Measurements from ENCODE around the gene PLXNA4.

The PLXNA4 gene

GRCh38 chr7:132213583-132213982, 362.7 kb downstream of the PLXNA4 start:
- no peaks in the 10 kb centered on the region for H3K9me3 Mint-ChIP-seq
- H3K27me3 Mint-ChIP-seq: no peaks in the 10 kb centered on the region
- ATAC-seq: no peak
- H3K27ac Mint-ChIP-seq: no peak overlapping the region
- H3K36me3 Mint-ChIP-seq: no peaks in the 10 kb centered on the region
- no peaks in the 10 kb centered on the region for H3K4me1 Mint-ChIP-seq
- no peak overlapping the region for H3K4me3 Mint-ChIP-seq

DNA sequence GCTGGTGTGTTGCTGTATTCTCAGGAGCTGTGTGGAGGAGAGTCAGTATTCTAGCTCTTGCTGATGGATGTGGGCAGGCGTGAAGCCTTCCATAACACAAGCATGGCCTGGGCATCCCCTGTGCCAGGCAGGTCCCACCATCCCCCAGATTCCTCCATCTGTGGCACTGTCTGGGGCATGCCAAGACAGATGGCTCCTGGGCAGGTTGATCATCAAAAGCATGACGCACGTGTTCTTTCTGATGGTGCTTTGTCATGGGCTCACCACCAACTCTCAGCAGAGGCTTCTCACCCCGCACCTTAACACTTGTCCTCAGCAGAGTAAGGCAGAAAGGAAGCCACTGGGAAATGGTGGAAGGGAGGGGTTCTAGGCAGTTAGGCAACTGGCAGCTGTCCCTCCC, 364.3 kb downstream of the PLXNA4 start:
- H3K4me1 Mint-ChIP-seq: no peaks in the 10 kb centered on the region
- H3K27ac Mint-ChIP-seq: no peak overlapping the region
- H3K9me3 Mint-ChIP-seq: no peaks in the 10 kb centered on the region
- ATAC-seq: no peak
- H3K36me3 Mint-ChIP-seq: no peaks in the 10 kb centered on the region
- H3K27me3 Mint-ChIP-seq: peaks cover 9% of the 10 kb centered on the region
- H3K4me3 Mint-ChIP-seq: no peak overlapping the region

- Mint-ChIP-seq H3K4me1 (no peaks in the 10 kb centered on the region), H3K36me3 (no peaks in the 10 kb centered on the region), H3K27ac (no peak overlapping the region), H3K4me3 (no peak overlapping the region), H3K27me3 (peaks cover 9% of the 10 kb centered on the region), H3K9me3 (no peaks in the 10 kb centered on the region)
- no peak for ATAC-seq
These were observed 365.4 kb downstream of the PLXNA4 start for GRCh38 chr7:132210821-132211220.

DNA sequence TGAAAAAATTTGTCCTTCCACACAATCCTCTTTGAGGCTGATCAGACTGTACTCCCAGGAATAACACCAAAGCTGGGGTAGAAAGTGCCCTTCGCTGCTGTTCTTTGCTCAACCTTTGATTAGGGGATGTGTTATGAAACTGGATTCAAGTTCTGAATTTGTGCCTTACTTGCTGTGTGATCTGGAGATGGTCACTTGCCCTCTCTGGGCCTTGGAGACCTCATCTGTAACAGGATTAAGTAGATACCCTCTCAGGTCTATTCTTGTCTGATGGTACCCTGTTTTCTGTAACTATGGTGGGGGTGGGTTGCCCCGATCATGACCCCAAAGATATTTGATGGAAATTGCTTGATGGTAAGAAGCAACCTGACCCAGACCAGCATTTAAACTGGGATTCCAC, 368.5 kb downstream of the PLXNA4 start:
- Mint-ChIP-seq H3K4me3 (no peak overlapping the region), H3K9me3 (no peaks in the 10 kb centered on the region), H3K27me3 (peaks cover 9% of the 10 kb centered on the region), H3K4me1 (no peaks in the 10 kb centered on the region), H3K36me3 (no peaks in the 10 kb centered on the region), H3K27ac (no peak overlapping the region)
- ATAC-seq: no peak

GRCh38 chr7:132207211-132207610, 369.1 kb downstream of the PLXNA4 start:
- H3K36me3 Mint-ChIP-seq: no peaks in the 10 kb centered on the region
- H3K9me3 Mint-ChIP-seq: no peaks in the 10 kb centered on the region
- peaks cover 9% of the 10 kb centered on the region for H3K27me3 Mint-ChIP-seq
- H3K4me3 Mint-ChIP-seq: no peak overlapping the region
- H3K27ac Mint-ChIP-seq: no peak overlapping the region
- ATAC-seq: no peak
- no peaks in the 10 kb centered on the region for H3K4me1 Mint-ChIP-seq

DNA sequence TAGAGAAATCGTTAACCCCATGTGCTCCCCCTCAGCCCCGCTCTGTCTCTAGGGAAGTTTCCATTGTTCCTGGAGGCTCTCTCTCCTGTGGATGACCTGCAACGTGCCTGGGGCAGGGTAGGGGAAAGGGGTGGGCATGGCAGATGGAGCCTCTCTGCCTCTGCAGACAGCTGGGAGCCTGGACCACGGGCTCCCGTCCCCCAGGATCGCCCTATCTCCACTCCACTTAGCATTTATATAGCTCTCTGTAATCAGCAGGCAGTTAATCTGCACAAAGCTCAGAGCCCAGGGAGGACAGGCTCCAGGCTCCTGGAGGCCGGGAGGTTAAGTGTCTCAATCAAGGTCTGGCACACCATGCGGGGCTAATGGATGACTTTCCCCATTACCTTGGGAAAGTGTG, 369.7 kb downstream of the PLXNA4 start:
- Mint-ChIP-seq H3K27ac (no peak overlapping the region), H3K4me3 (no peak overlapping the region), H3K36me3 (no peaks in the 10 kb centered on the region), H3K27me3 (peaks cover 9% of the 10 kb centered on the region), H3K4me1 (no peaks in the 10 kb centered on the region), H3K9me3 (no peaks in the 10 kb centered on the region)
- no peak for ATAC-seq

GRCh38 chr7:132205509-132205908, 370.8 kb downstream of the PLXNA4 start:
- ATAC-seq: no peak
- H3K4me3 Mint-ChIP-seq: no peak overlapping the region

GRCh38 chr7:132203021-132203420, 373.2 kb downstream of the PLXNA4 start:
- Mint-ChIP-seq H3K27ac (no peak overlapping the region), H3K4me3 (no peak overlapping the region)
- no peak for ATAC-seq

More at GRCh38 chr7:132205509-132205908, 370.8 kb downstream of the PLXNA4 start:
- Mint-ChIP-seq H3K4me1 (no peaks in the 10 kb centered on the region), H3K9me3 (no peaks in the 10 kb centered on the region), H3K36me3 (no peaks in the 10 kb centered on the region), H3K27ac (no peak overlapping the region), H3K27me3 (peaks cover 10% of the 10 kb centered on the region)

DNA sequence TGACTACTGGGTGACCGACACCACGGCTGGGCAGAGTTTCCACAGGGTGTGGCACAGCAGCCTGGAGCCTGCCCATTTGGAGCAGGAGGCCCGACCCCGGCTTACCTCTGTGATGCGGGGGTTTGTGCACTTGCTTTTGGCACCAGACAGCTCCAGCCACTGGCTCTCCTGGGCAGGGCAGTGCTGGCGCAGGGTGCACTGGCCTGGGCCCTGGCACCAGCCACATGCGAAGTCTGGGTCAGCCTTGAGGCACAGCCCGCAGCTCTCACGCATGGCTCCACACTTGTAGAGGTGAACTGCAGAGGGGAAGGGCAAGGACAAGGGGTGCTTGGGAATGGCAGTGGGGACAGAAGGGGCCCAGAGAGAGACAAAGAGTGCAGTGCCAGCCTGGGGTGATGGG, 373.7 kb downstream of the PLXNA4 start:
- no peak overlapping the region for H3K27ac Mint-ChIP-seq
- no peaks in the 10 kb centered on the region for H3K9me3 Mint-ChIP-seq
- ATAC-seq: no peak
- peaks cover 29% of the 10 kb centered on the region for H3K27me3 Mint-ChIP-seq
- H3K4me1 Mint-ChIP-seq: no peaks in the 10 kb centered on the region
- no peaks in the 10 kb centered on the region for H3K36me3 Mint-ChIP-seq
- no peak overlapping the region for H3K4me3 Mint-ChIP-seq

More at GRCh38 chr7:132203021-132203420, 373.2 kb downstream of the PLXNA4 start:
- Mint-ChIP-seq H3K9me3 (no peaks in the 10 kb centered on the region), H3K4me1 (no peaks in the 10 kb centered on the region), H3K36me3 (no peaks in the 10 kb centered on the region), H3K27me3 (peaks cover 32% of the 10 kb centered on the region)

DNA sequence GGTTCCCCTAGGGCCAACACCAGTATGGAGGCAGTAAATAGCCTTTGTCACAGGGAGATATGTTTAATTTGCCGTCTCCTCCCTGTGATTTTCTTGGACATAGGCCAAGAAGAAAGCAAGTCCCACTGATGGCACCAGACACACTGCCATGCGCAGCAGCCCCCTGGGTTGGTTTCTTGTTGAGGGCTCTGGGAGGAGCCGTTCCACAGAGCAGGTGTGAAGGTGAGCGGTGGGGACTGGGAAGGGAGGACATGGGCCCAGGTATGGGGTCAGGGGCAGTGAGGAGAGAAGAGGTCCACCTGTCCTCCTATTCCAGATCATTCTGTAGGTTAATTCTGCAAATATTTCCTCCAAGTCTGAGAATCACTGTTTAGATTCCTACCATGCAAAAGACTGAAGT, 376.1 kb downstream of the PLXNA4 start:
- H3K36me3 Mint-ChIP-seq: no peaks in the 10 kb centered on the region
- peaks cover 24% of the 10 kb centered on the region for H3K27me3 Mint-ChIP-seq
- no peak overlapping the region for H3K4me3 Mint-ChIP-seq
- no peaks in the 10 kb centered on the region for H3K9me3 Mint-ChIP-seq
- no peaks in the 10 kb centered on the region for H3K4me1 Mint-ChIP-seq
- H3K27ac Mint-ChIP-seq: no peak overlapping the region
- no peak for ATAC-seq

GRCh38 chr7:132199626-132200025, 376.6 kb downstream of the PLXNA4 start:
- Mint-ChIP-seq H3K4me3 (no peak overlapping the region), H3K36me3 (no peaks in the 10 kb centered on the region), H3K27me3 (peaks cover 24% of the 10 kb centered on the region), H3K9me3 (no peaks in the 10 kb centered on the region), H3K4me1 (no peaks in the 10 kb centered on the region), H3K27ac (no peak overlapping the region)
- ATAC-seq: no peak

GRCh38 chr7:132197772-132198171, 378.5 kb downstream of the PLXNA4 start:
- Mint-ChIP-seq H3K4me3 (no peak overlapping the region), H3K4me1 (no peaks in the 10 kb centered on the region), H3K36me3 (no peaks in the 10 kb centered on the region), H3K27ac (no peak overlapping the region), H3K9me3 (no peaks in the 10 kb centered on the region), H3K27me3 (peaks cover 24% of the 10 kb centered on the region)
- no peak for ATAC-seq

- Mint-ChIP-seq H3K4me1 (no peaks in the 10 kb centered on the region), H3K27me3 (peaks cover 20% of the 10 kb centered on the region), H3K27ac (no peak overlapping the region), H3K4me3 (no peak overlapping the region), H3K9me3 (peaks cover 3% of the 10 kb centered on the region), H3K36me3 (no peaks in the 10 kb centered on the region)
- ATAC-seq: no peak
These were observed 382.4 kb downstream of the PLXNA4 start for GRCh38 chr7:132193898-132194297.

DNA sequence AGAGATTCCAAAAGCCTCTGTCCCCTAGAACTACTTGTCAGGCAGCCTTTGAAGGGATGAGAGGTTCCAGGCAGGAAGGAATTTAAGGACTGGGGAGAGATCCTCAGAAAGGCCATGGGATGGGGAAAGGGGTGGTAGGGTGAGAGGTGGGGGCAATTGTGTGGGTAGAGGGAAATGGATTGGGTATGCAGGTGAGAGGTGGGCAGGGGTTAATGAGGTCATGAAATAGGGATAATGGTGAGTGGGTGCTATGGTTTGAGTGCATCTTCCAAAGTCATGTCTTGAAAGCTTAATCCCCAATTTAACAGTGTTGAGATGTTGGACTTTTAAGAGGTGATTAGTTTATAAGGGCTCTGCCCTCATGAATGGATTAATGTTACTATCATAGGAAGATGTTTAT, 383.5 kb downstream of the PLXNA4 start:
- Mint-ChIP-seq H3K4me1 (no peaks in the 10 kb centered on the region), H3K9me3 (peaks cover 3% of the 10 kb centered on the region), H3K27ac (no peak overlapping the region), H3K36me3 (no peaks in the 10 kb centered on the region), H3K4me3 (no peak overlapping the region), H3K27me3 (peaks cover 9% of the 10 kb centered on the region)
- no peak for ATAC-seq

DNA sequence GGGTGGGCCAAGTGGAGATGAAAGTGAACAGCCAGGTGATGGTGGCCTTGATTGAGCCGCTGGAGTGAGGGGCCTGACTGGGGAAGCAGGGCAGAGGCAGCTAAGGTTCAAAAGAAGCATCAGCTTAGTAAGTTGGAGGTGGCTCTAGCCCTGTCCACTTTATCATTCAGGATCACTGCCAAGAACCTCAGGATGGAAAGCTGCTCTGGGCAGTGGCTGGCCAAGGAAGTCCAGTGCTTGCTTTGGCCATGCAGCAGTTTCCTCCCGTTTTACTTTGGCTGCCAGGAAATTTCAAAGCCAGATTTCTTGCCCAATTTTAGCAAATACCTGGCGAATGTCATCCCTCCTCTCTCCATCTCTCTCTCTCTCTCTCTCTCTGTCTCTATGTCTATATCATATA, 384.9 kb downstream of the PLXNA4 start:
- H3K4me3 Mint-ChIP-seq: no peak overlapping the region
- H3K4me1 Mint-ChIP-seq: no peaks in the 10 kb centered on the region
- peaks cover 10% of the 10 kb centered on the region for H3K9me3 Mint-ChIP-seq
- no peak overlapping the region for H3K27ac Mint-ChIP-seq
- H3K36me3 Mint-ChIP-seq: no peaks in the 10 kb centered on the region
- peaks cover 9% of the 10 kb centered on the region for H3K27me3 Mint-ChIP-seq
- ATAC-seq: no peak

GRCh38 chr7:132190683-132191082, 385.6 kb downstream of the PLXNA4 start:
- H3K4me3 Mint-ChIP-seq: no peak overlapping the region
- H3K27me3 Mint-ChIP-seq: peaks cover 9% of the 10 kb centered on the region
- peaks cover 10% of the 10 kb centered on the region for H3K9me3 Mint-ChIP-seq
- no peaks in the 10 kb centered on the region for H3K4me1 Mint-ChIP-seq
- no peak for ATAC-seq
- H3K36me3 Mint-ChIP-seq: no peaks in the 10 kb centered on the region
- H3K27ac Mint-ChIP-seq: no peak overlapping the region

DNA sequence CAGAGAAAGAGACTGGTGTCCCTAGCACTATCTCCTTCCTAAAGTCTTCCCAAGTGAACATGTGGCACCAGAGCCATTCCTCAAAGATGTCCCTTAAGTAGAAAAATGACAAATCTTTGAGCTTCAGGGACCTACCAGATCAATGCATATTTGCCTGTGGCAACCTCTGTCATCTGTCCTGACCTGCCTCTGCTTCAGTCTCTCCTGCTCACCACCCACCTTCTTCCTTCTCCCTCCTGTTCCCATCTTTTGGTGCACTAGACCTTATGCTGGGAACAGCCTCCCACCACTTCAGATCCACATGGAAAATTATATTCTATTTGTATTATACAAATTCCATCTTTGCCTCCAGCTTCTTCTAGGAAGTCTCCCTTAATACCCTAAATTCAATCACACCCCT, 386.4 kb downstream of the PLXNA4 start:
- H3K4me1 Mint-ChIP-seq: no peaks in the 10 kb centered on the region
- H3K27me3 Mint-ChIP-seq: peaks cover 9% of the 10 kb centered on the region
- H3K27ac Mint-ChIP-seq: no peak overlapping the region
- no peak overlapping the region for H3K4me3 Mint-ChIP-seq
- peaks cover 10% of the 10 kb centered on the region for H3K9me3 Mint-ChIP-seq
- H3K36me3 Mint-ChIP-seq: no peaks in the 10 kb centered on the region
- no peak for ATAC-seq

Data from stimulated activated memory B cell treated with anti-CD40 and anti-IgM and Interleukin-4, amounts not matched to agents 10 μg/mL and 1 μg/mL and 100 μg/mL, for 72 hours (primary cell).